ENCODE data around the gene MYO18B. TPM values are rescaled to one million over a fixed set of nuclear protein-coding genes. Genes with fewer than 3 reads are reported as not detected.

MYO18B gene
- total RNA-seq, 1 donor from 2014 or later = 12.0 TPM

GRCh38 chr22:25909614-25910387 is 167.8 kb downstream of the MYO18B start:
- Histone ChIP-seq H3K27me3 (no peaks in the 10 kb centered on the region), H3K9me3 (no peaks in the 10 kb centered on the region), H3K36me3 (peaks cover 2 to 19% of the 10 kb centered on the region in 2 donors), H3K4me3 (no peak overlapping the region), H3K27ac (no peak overlapping the region), H3K4me1 (no peaks in the 10 kb centered on the region)
- intact Hi-C loops (cut with DNase I) = no loop called here
- TF ChIP-seq CTCF (IDR thresholded peaks at IDR 0.05) = no peak
- DNase-seq (ENCODE audit: low spot score in 2 of 2) = no peak

- Histone ChIP-seq H3K4me3 (no peak overlapping the region), H3K27me3 (no peaks in the 10 kb centered on the region), H3K9me3 (no peaks in the 10 kb centered on the region), H3K27ac (no peak overlapping the region), H3K36me3 (peaks cover 2 to 19% of the 10 kb centered on the region in 2 donors), H3K4me1 (no peaks in the 10 kb centered on the region)
- DNase-seq (ENCODE audit: low spot score in 2 of 2) = no peak
- intact Hi-C loops (cut with DNase I) = no loop called here
- no peak for TF ChIP-seq CTCF (IDR thresholded peaks at IDR 0.05)
Measured at GRCh38 chr22:25911243-25911972, 169.4 kb downstream of the MYO18B start.

GRCh38 chr22:25919452-25919851 is 177.5 kb downstream of the MYO18B start:
- no peak for TF ChIP-seq CTCF (IDR thresholded peaks at IDR 0.05)
- H3K36me3 ChIP-seq = peaks cover 6 to 14% of the 10 kb centered on the region in 2 donors
- no peaks in the 10 kb centered on the region for H3K4me1 ChIP-seq
- DNase-seq (ENCODE audit: low spot score in 2 of 2) = no peak
- intact Hi-C loops (cut with DNase I) = no loop called here
- no peaks in the 10 kb centered on the region for H3K27me3 ChIP-seq
- H3K9me3 ChIP-seq = no peaks in the 10 kb centered on the region
- no peak overlapping the region for H3K27ac ChIP-seq
- H3K4me3 ChIP-seq = no peak overlapping the region

- no peak for DNase-seq (ENCODE audit: low spot score in 2 of 2)
- H3K4me1 ChIP-seq = no peaks in the 10 kb centered on the region
- no peak overlapping the region for H3K4me3 ChIP-seq
- no peaks in the 10 kb centered on the region for H3K9me3 ChIP-seq
- no peak overlapping the region for H3K27ac ChIP-seq
- H3K36me3 ChIP-seq = peaks cover 6 to 11% of the 10 kb centered on the region in 2 donors
- intact Hi-C loops (cut with DNase I) = no loop called here
- no peak for TF ChIP-seq CTCF (IDR thresholded peaks at IDR 0.05)
- no peaks in the 10 kb centered on the region for H3K27me3 ChIP-seq
Measured at GRCh38 chr22:25922141-25922540, 180.2 kb downstream of the MYO18B start.

GRCh38 chr22:25923914-25924313 is 181.9 kb downstream of the MYO18B start:
- no peak for DNase-seq (ENCODE audit: low spot score in 2 of 2)
- H3K36me3 ChIP-seq = peaks cover 6 to 11% of the 10 kb centered on the region in 2 donors

More at GRCh38 chr22:25923914-25924313, 181.9 kb downstream of the MYO18B start:
- H3K27ac ChIP-seq = no peak overlapping the region
- intact Hi-C loops (cut with DNase I) = no loop called here
- H3K4me3 ChIP-seq = no peak overlapping the region
- H3K9me3 ChIP-seq = no peaks in the 10 kb centered on the region
- TF ChIP-seq CTCF (IDR thresholded peaks at IDR 0.05) = no peak
- H3K27me3 ChIP-seq = no peaks in the 10 kb centered on the region
- no peaks in the 10 kb centered on the region for H3K4me1 ChIP-seq

Measured in ascending aorta (tissue), 2 donors.